Stimulated activated CD4-positive, alpha-beta T cell treated with anti-CD3 and anti-CD28 coated beads, TNF-alpha, amount 100 ng/mL, for 1 hour (primary cell): ENCODE data around the gene GPR3.
"Not testable (repeated sequence)": the region's sequence is repeated elsewhere in the genome, so short reads cannot be mapped to it uniquely, and the experiment has no call there.

Source experiments
- DNase-seq, 3 donors: peaks; one replicate each; pipeline ENCODE4 v3.0.0-alpha.2; 2020; ENCODE audit warnings: low read depth in 3 of 3, low spot score in 1 of 3

The GPR3 gene

DNA sequence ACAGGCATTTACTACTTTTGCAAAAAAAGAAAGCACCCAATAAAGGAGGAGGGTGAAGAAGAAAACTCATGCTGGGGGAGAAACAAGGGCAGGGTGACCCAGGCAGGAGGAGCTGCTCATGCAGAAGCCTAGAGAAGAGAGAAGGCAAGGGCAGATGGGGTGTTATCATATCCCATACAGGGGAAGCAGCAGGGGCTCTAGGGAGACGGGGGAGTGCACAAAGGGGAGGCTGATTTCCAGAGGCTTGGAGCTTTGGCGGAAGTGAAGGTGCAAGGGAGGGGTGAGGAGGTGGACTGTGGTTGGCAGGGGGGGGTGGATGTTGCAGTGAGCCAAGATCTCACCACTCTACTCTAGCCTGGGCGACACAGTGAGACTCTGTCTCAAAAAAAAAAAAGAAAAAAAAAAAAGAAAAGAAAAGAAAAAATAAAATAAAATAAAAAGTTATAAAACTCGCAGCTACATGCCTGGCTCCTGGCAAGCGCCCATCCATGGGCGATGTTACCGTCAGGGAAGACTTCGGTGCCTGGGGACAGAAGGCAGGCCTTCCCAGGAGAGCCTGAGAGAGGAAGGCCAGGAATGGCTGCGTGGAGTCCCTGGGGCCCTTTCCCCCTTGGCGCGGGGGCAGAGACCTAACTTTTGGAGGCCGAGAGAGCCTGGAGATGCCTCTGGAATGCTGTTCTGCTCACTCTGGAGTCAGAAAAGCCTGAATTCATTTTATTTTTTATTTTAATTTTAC is 14.5 kb upstream of the GPR3 start:
- DNase-seq, result no peak

DNA sequence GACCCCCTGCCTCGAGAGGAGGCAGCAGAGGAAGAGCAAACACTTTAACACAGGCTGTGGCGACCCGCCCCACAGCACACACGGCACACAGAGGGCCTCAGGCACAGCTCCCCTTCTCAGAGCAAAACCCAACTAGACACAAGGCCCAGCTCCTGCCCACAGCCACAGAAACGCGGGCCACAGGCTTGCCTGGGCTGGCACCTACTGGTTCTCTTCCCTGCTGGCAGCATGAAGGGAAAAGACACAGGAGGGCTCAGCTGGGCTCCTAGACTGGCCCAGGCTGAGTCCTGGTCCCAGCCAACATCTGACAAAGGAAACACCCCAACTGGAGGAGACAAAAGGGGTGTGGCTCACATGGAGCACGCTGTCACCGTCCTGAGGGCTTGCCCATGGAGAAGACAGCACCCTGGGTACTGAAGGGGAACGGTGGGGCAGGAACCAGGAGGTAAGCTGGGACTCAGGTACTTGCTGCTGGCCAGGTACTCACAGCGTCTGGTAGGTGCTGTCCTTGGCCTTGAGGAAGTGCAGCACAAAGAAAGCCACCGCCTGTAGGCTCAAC is 12.8 kb upstream of the GPR3 start:
- DNase-seq, result no peak

DNA sequence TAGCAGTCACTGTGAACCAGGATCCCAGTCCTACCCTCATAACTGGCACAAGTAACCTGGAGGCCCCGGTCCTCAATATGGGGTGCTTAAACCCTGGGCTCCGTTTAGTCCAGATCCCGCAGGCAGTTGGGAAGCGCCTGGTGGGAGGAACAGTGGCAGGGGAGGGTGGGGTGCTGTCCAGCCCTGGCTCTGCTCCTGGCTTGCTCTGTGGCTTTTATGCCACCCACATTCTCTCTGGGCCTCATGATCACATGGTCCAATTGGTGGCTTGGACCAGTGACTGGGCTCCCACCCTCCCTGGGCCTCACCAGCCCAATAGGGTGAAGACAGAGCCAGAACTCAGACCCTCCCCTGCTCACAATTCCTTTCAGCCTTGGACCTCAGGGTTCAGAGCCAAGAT is 12.2 kb upstream of the GPR3 start:
- no peak for DNase-seq

- no peak for DNase-seq
These were observed 11.4 kb upstream of the GPR3 start for GRCh38 chr1:27380766-27381733.

DNA sequence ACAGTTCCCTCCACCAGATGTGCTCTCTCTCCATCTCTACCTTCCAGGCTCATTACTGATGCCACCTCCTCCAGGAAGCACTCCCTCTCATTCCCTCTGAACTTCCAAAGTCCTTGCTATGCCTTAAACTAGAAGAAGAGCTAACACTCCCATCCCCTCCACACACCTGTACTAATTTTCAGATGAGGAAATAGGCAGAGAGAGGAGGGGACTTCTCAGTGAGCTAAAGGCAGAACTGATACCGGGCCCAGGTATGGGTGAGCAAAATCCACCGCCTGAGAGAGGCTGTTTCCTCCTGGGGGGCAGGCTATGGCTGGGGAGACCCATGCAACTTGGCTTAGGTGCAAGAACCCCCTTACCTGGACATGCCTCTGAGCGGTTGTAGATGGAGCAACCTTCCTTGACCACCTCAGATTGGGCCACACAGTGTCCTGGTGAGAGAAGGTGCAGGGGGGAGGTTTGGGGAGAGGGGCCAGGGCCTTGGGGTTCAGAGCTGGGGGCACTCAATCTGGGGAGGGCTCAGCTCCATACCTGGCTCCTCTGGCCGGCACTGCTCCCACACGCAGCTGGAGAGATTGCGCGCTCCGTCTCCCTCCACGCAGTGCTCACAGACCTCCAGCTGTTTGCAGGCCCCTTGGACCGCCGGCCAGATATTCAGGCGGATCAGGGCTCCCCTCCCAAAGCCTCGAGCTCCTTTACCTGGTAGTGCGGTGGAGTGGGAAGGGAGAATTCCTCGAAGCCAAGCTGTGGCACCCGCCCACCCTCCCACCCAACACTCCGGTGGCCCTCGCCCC is 10.3 kb upstream of the GPR3 start:
- no peak for DNase-seq

DNA sequence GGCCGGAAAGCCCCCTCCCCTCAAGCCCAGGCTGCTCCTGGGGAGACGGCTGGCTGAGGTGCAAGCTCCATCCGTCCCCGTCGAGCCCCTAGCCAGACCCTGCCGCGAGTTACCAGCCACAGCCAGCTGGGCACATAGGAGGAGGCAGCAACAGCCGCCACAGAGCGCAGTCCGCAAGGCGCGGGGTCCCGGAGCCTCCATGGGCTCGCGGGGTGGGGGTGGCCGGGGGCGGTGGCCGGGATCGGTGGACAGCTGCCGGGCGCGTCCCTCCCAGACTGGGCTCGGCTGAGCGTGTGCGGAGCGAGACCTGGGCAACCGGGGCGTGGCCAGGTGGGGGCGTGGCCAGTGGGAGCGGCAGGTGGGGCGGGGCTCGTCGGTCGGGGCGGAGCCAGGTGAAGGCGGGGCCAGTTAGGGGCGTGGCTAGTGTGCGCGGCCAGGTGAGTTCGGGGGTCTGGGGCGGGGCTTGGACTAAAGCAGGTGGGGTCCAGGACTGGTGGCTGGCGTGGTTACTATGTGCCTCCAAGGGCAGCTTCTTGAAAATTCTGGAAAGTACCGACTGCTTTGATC is 9.3 kb upstream of the GPR3 start, which contains the start of gene CD164L2:
Gene CD164L2 (minus strand): TSS at position 295 of the 567 bp plus-strand sequence. CDS start 94 bp downstream, at position 201.
- no peak for DNase-seq

DNA sequence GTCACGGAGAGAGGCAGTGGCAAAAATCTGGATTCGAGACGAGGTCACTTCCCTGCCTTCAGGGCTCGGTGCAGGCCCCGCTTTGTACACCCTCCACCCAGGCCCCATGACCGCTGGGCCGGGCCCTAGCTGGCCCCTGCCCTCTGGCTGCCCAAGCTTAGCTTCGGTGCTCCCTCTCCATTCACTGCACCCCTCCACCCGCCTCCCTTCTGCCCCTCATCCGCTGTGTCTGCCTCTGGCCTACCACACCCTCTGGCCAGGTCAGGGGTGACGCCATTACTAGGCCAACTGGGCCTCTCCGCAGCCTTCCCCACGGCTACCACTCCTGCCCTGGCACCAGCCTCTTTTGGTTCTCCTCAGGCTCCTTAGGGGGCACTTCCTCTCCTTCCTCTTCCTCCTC is 8.8 kb upstream of the GPR3 start:
- DNase-seq, result no peak

- not testable (repeated sequence) for DNase-seq
These were observed 7.6 kb upstream of the GPR3 start for GRCh38 chr1:27384797-27385196.

DNA sequence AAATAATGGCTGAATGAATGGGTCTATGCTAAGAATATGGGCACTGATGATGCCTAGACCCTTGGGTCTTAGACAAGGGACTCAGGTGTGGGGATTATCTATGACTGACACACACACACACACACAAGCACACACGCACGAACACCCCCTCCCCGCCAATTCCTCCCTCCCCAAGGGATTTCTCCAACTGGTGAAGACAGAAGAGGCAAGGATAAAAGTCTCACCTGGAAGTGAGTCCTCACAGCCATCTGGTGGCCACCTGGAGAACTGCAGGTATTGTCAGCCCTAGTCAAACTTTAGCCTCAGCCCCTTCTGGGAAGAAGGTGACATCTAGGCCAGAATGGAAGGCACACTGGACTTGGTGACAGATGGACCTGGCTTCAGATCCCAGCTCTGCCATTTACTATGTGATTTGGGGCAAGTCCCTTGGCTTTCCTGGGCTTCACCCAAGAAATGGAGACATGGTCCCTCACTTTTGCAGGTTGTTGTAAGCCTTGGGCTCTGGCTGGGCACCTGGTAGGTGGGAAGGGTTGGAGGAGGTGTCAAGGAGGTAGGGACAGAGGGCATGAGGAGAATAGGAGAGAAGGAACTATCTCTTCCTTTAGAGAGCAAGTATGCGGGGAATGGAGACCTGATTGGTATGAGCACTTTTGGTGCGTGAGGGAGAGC is 4.0 kb upstream of the GPR3 start:
- peak; percentile 40 to 67 (median 41) for DNase-seq

DNA sequence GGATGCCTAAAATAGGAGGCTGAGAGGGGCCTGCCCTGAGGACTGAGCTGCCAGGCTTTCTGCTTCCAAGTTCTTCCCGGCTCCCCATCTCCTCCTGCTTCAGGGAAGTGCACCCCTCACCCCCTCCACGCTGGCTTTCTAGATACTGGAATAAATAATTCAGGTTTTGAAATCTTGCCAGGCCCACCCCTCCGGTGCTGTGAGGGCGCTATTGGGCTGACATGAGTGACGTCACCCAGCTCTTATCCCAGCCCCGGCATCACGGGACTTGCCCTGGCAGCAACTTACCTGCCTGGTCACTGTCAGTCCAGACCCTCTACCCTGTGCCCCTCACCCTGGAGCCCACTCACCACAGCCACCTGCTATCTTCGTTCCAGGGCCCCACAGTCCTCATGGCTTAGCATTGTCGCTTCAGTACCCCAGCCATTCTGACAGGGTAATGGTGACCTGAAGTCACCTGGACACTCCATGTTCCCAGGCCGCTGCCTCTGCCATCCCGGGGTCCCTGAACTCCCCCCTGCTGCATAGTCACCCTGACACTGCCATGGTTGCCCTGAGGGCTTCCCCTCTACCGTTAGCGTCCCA is 819 bp upstream of the GPR3 start:
- DNase-seq, result no peak

DNA sequence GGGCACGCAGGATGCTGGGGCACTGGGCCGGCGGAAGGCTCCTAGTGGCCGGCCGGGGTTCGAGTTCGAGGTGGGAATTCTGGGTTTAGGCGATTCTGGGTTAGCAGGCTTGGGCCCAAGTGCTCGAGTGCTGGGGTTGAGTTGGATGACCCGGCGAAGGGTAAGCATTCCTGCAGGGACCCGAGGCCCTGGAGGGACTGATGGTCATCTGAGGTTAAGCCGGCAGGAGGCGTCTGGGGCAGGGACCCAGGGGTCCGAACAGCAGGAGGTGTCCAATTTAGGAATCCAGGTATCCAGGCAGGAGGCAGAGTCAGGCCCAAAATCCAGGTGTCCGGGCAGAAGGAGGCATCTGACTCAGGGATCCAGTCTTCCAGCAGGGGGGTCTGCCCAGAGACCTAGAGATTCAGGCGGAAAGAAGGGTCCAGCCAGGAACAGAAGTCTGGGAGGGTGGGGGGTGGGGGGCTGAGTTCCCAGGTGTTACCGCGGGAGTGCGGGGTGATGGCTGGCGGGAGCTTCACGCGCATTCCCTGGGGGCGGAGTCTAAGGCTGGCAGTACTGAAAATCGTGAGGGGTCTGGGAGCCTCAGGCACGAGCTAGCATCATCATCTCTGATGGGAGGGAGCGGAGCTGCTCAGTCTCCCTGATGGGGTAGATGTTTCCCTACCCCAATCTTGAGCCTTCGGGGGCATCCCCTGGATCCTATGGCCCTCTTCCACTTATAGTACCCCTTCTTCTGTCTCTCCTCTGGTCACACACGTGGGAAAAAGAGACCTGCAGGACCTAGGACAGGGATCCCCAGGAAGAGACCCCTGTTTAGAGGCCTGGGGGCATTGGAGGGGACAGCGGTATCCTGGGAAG is 585 bp downstream of the GPR3 start:
- no peak for DNase-seq

GRCh38 chr1:27393641-27394281 is 1.3 kb downstream of the GPR3 start:
- DNase-seq, result no peak

DNA sequence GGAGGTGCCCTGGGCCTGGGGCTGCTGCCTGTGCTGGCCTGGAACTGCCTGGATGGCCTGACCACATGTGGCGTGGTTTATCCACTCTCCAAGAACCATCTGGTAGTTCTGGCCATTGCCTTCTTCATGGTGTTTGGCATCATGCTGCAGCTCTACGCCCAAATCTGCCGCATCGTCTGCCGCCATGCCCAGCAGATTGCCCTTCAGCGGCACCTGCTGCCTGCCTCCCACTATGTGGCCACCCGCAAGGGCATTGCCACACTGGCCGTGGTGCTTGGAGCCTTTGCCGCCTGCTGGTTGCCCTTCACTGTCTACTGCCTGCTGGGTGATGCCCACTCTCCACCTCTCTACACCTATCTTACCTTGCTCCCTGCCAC is 1.8 kb downstream of the GPR3 start:
- no peak for DNase-seq

DNA sequence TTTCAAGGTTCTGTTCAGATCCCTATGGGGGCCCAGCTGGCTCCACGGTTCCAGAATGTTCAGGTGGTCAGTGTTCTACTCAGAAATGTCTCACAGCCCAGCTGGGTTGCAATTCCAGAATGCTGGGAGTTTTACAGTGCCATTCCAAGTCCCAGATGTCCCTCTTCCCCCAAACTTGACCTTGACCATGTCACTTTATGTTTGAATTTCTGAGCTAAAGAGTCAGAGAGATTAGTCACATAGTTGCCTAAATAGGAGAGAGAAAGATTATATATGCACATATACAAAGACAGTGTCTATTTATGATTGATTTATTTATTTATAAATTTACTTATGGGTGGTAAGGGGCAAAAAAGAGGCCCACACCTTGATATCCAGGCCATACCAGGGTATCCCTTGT is 2.5 kb downstream of the GPR3 start:
- DNase-seq, result no peak

DNA sequence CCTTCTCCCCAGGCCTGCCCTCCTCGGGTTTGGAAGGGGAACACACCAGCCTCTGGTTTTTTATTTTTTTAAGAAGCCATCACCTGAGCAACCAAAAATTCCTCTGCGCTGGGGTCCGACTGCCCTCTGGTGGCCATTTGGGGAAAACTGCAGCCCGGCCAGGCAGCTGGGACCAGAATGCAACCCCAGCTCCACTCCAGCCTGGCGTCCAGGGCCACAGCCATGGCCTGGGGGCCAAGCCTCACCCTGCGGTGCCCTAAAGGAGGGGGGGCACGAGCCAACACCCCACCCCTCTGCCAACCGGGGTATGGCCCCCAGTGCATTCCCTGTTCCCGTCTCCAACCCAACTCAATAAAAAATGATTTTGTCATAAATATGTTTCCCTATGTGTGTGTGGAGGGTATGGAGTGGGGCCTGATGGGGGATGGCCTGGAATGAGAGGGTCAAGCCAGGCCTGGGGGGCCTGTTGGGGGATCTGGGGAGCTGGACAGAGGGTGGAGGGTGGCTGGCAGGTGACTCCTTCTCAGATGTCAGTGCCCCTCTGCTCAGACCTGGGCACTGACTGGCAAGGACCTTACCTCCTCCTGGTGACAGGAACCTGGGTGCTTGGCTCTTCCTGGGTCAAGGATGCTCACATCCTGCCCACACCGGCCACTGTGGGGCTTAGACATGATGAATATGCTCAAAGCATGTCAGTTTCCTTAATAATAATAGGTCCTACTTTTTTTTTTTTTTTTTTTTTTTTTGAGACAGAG is 3.2 kb downstream of the GPR3 start:
- peak; percentile 38 to 72 (median 57) for DNase-seq

DNA sequence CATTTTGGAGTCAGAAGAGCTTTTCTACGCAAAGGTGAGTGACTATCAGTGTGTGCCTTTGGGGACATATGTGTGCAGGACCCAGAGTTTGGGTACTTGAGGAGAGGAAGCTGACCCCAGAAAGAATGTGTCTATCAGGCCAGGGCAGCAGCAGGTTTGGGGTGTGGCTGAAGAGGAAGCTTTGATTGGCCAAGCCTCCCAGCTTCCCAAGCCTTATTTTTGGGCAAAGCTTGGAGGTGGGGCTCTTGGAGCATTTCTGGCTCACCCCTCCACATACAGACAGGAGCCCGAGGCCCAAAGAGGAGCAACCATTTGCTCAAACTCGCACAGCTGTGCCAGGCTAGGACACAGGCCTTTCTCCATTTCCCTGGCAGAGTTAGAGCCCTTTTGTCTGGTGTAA is 4.7 kb downstream of the GPR3 start:
- no peak for DNase-seq

GRCh38 chr1:27397749-27398148 is 5.3 kb downstream of the GPR3 start:
- no peak for DNase-seq
